ENCODE results near the gene RCVRN. TPM values are rescaled to one million over a fixed set of nuclear protein-coding genes. Genes with fewer than 3 reads are reported as not detected.

RCVRN gene
- total RNA-seq, 1 experiment from 2014 or later, result not detected

DNA sequence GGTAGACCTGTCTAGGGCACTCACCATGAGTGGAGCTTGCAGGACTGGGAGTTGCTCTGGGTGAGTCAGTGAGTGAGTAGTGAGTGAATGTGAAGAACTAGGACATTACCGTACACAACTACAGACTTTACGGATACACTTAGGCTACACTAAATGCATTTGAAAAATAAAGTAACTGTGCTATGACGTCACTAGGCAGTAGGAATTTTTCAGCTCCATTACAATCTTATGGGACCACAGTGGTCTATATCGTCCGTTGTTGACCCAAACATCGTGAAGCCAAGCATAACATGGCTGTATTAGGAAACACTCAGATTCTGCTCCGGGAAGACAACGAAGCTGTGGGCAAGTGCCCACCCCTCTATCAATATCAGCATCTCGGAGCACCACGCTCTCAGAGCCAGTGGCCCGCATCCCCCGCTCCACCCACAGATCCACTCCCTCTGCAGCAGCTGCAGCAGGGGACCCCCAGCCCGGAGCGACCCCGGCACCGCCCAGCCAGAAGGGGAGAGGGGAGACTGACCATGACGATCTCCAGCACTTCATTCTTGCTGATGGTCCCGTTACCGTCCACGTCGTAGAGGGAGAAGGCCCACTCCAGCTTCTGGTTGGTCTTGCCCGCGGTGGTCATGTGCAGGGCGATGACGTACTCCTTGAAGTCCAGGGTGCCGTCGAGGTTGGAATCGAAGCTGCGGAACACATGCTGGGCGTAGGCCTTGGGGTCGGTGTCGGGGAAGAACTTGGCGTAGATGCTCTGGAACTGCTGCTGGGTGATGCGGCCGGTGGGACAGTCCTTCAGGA, 594 bp downstream of the RCVRN start:
- no peaks in the 10 kb centered on the region for H3K27me3 ChIP-seq (ENCODE audit: control insufficient read depth, insufficient read depth, low read length)
- BruUV-seq (replicated peaks), result no TSS peak
- TF ChIP-seq SIN3A (IDR thresholded peaks at IDR 0.05; ENCODE audit: borderline replicate concordance, insufficient read depth, low read depth, low read length) (no peak), TCF7L2 (IDR thresholded peaks at IDR 0.05; ENCODE audit: low read depth, low read length) (no peak), POLR2AphosphoS5 (IDR thresholded peaks at IDR 0.05; ENCODE audit: low read depth, low read length) (no peak)
- TF ChIP-seq, protein P1, sequence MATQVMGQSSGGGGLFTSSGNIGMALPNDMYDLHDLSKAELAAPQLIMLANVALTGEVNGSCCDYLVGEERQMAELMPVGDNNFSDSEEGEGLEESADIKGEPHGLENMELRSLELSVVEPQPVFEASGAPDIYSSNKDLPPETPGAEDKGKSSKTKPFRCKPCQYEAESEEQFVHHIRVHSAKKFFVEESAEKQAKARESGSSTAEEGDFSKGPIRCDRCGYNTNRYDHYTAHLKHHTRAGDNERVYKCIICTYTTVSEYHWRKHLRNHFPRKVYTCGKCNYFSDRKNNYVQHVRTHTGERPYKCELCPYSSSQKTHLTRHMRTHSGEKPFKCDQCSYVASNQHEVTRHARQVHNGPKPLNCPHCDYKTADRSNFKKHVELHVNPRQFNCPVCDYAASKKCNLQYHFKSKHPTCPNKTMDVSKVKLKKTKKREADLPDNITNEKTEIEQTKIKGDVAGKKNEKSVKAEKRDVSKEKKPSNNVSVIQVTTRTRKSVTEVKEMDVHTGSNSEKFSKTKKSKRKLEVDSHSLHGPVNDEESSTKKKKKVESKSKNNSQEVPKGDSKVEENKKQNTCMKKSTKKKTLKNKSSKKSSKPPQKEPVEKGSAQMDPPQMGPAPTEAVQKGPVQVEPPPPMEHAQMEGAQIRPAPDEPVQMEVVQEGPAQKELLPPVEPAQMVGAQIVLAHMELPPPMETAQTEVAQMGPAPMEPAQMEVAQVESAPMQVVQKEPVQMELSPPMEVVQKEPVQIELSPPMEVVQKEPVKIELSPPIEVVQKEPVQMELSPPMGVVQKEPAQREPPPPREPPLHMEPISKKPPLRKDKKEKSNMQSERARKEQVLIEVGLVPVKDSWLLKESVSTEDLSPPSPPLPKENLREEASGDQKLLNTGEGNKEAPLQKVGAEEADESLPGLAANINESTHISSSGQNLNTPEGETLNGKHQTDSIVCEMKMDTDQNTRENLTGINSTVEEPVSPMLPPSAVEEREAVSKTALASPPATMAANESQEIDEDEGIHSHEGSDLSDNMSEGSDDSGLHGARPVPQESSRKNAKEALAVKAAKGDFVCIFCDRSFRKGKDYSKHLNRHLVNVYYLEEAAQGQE (IDR thresholded peaks at IDR 0.05; ENCODE audit: insufficient read depth in 1 of 2, low read depth in 2 of 2, low read length in 1 of 2), result no peak
- TF ChIP-seq, protein P2, sequence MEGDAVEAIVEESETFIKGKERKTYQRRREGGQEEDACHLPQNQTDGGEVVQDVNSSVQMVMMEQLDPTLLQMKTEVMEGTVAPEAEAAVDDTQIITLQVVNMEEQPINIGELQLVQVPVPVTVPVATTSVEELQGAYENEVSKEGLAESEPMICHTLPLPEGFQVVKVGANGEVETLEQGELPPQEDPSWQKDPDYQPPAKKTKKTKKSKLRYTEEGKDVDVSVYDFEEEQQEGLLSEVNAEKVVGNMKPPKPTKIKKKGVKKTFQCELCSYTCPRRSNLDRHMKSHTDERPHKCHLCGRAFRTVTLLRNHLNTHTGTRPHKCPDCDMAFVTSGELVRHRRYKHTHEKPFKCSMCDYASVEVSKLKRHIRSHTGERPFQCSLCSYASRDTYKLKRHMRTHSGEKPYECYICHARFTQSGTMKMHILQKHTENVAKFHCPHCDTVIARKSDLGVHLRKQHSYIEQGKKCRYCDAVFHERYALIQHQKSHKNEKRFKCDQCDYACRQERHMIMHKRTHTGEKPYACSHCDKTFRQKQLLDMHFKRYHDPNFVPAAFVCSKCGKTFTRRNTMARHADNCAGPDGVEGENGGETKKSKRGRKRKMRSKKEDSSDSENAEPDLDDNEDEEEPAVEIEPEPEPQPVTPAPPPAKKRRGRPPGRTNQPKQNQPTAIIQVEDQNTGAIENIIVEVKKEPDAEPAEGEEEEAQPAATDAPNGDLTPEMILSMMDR (IDR thresholded peaks at IDR 0.05), result no peak
- no peak for ATAC-seq
- H3K36me3 ChIP-seq (ENCODE audit: control insufficient read depth, insufficient read depth, low read length), result no peaks in the 10 kb centered on the region
- POLR2A ChIA-PET, result no interaction called here
- CTCF ChIA-PET, result no interaction called here
- no peak overlapping the region for H3K27ac ChIP-seq (ENCODE audit: low read length)
- in situ Hi-C loops (cut with HindIII; ENCODE audit: low pct_unique_long_range_greater_than_20kb, low sequenced_read_pairs), result no loop called here
- no peaks in the 10 kb centered on the region for H3K4me1 ChIP-seq (ENCODE audit: control insufficient read depth, insufficient read depth, low read length)
- intact Hi-C loops (cut with micrococcal nuclease; ENCODE audit: unreplicated experiment), result no loop called here
- no peak overlapping the region for H3K4me3 ChIP-seq (ENCODE audit: low read depth in 2 of 2, low read length in 2 of 2)
- DNase-seq (ENCODE audit: low read depth, low spot score), result no peak
- no peaks in the 10 kb centered on the region for H3K9me3 ChIP-seq (ENCODE audit: control insufficient read depth, insufficient read depth, low read depth, low read length)

GRCh38 chr17:9902120-9902519, 3.0 kb downstream of the RCVRN start:
- Histone ChIP-seq H3K36me3 (ENCODE audit: control insufficient read depth, insufficient read depth, low read length) (no peaks in the 10 kb centered on the region), H3K4me1 (ENCODE audit: control insufficient read depth, insufficient read depth, low read length) (no peaks in the 10 kb centered on the region), H3K4me3 (ENCODE audit: low read depth in 2 of 2, low read length in 2 of 2) (no peak overlapping the region), H3K9me3 (ENCODE audit: control insufficient read depth, insufficient read depth, low read depth, low read length) (no peaks in the 10 kb centered on the region), H3K27ac (ENCODE audit: low read length) (no peak overlapping the region), H3K27me3 (ENCODE audit: control insufficient read depth, insufficient read depth, low read length) (no peaks in the 10 kb centered on the region)
- TF ChIP-seq, protein P1 (IDR thresholded peaks at IDR 0.05; ENCODE audit: insufficient read depth in 1 of 2, low read depth in 2 of 2, low read length in 1 of 2), result no peak
- TF ChIP-seq SIN3A (IDR thresholded peaks at IDR 0.05; ENCODE audit: borderline replicate concordance, insufficient read depth, low read depth, low read length) (no peak), POLR2AphosphoS5 (IDR thresholded peaks at IDR 0.05; ENCODE audit: low read depth, low read length) (no peak), TCF7L2 (IDR thresholded peaks at IDR 0.05; ENCODE audit: low read depth, low read length) (no peak)
- TF ChIP-seq, protein P2 (IDR thresholded peaks at IDR 0.05), result no peak
- ChIA-PET CTCF (no interaction called here), POLR2A (no interaction called here)
- intact Hi-C loops (cut with micrococcal nuclease; ENCODE audit: unreplicated experiment) (no loop called here), in situ Hi-C loops (cut with HindIII; ENCODE audit: low pct_unique_long_range_greater_than_20kb, low sequenced_read_pairs) (no loop called here)
- BruUV-seq (replicated peaks), result no TSS peak
- ATAC-seq (no peak), DNase-seq (ENCODE audit: low read depth, low spot score) (no peak)

Measured in Panc1 (cell line).